Parathyroid adenoma (tissue), 2 donors: ENCODE data around the gene NTF3.

Source experiments
- H2AFZ ChIP-seq: fragments of 300-600 bp; sonication (generic); one replicate; pipeline ENCODE4 v1.7.0; 2017; ENCODE audit warnings: antibody characterized with exemption, mild to moderate bottlenecking
- H3K27ac ChIP-seq: fragments of 300-600 bp; sonication (generic); one replicate; pipeline ENCODE4 v1.7.0; 2017
- H3K27me3 ChIP-seq: fragments of 300-600 bp; sonication (generic); one replicate; pipeline ENCODE4 v1.7.0; 2017; ENCODE audit warnings: low read length; ENCODE audit not compliant: control insufficient read depth, insufficient read depth
- H3K36me3 ChIP-seq: fragments of 300-600 bp; sonication (generic); one replicate; pipeline ENCODE4 v1.7.0; 2017; ENCODE audit warnings: low read length; ENCODE audit not compliant: control insufficient read depth, insufficient read depth
- H3K4me1 ChIP-seq: fragments of 300-600 bp; sonication (generic); one replicate; pipeline ENCODE4 v1.7.0; 2017; ENCODE audit warnings: control low read depth
- H3K4me2 ChIP-seq: fragments of 300-600 bp; sonication (generic); one replicate; pipeline ENCODE4 v1.7.0; 2017; ENCODE audit warnings: low read length
- H3K4me3 ChIP-seq: fragments of 300-600 bp; sonication (generic); one replicate; pipeline ENCODE4 v1.7.0; 2017; ENCODE audit warnings: low read depth, low read length
- H3K79me2 ChIP-seq: fragments of 300-600 bp; sonication (generic); one replicate; pipeline ENCODE4 v1.7.0; 2017; ENCODE audit warnings: control low read depth
- H3K9ac ChIP-seq: fragments of 300-600 bp; sonication (generic); one replicate; pipeline ENCODE4 v1.7.0; 2017; ENCODE audit warnings: mild to moderate bottlenecking
- H3K9me3 ChIP-seq: fragments of 300-600 bp; sonication (generic); one replicate; pipeline ENCODE4 v1.7.0; 2017; ENCODE audit warnings: low read length; ENCODE audit not compliant: control insufficient read depth
- CTCF ChIP-seq: fragments of 300-600 bp; sonication (generic); IDR thresholded peaks from one replicate; pipeline ENCODE4 v1.7.0; 2017; ENCODE audit warnings: antibody characterized with exemption, mild to moderate bottlenecking
- donor health status: primary hyperparathyroidism.

NTF3 gene

GRCh38 chr12:5402009-5402935, 29.6 kb upstream of the NTF3 start:
- no peak overlapping the region for H3K27ac ChIP-seq
- H3K9me3 ChIP-seq: no peaks in the 10 kb centered on the region
- no peaks in the 10 kb centered on the region for H3K27me3 ChIP-seq
- no peak overlapping the region for H3K4me3 ChIP-seq
- no peak overlapping the region for H3K4me2 ChIP-seq
- H3K4me1 ChIP-seq: no peaks in the 10 kb centered on the region
- H3K79me2 ChIP-seq: no peaks in the 10 kb centered on the region
- H3K9ac ChIP-seq: no peak overlapping the region
- TF ChIP-seq CTCF: no peak
- no peak overlapping the region for H2AFZ ChIP-seq
- H3K36me3 ChIP-seq: no peaks in the 10 kb centered on the region

- no peaks in the 10 kb centered on the region for H3K79me2 ChIP-seq
- no peaks in the 10 kb centered on the region for H3K36me3 ChIP-seq
- H3K27ac ChIP-seq: no peak overlapping the region
- no peaks in the 10 kb centered on the region for H3K9me3 ChIP-seq
- H2AFZ ChIP-seq: no peak overlapping the region
- no peak for TF ChIP-seq CTCF
- peaks cover 3% of the 10 kb centered on the region for H3K27me3 ChIP-seq
- no peak overlapping the region for H3K4me2 ChIP-seq
- no peak overlapping the region for H3K9ac ChIP-seq
- no peaks in the 10 kb centered on the region for H3K4me1 ChIP-seq
- no peak overlapping the region for H3K4me3 ChIP-seq
These were observed 28.5 kb upstream of the NTF3 start for GRCh38 chr12:5403411-5403810.

- peaks cover 3% of the 10 kb centered on the region for H3K27me3 ChIP-seq
- TF ChIP-seq CTCF: no peak
- no peaks in the 10 kb centered on the region for H3K36me3 ChIP-seq
- no peak overlapping the region for H3K4me3 ChIP-seq
- no peaks in the 10 kb centered on the region for H3K4me1 ChIP-seq
- H3K9ac ChIP-seq: no peak overlapping the region
- no peaks in the 10 kb centered on the region for H3K79me2 ChIP-seq
- no peak overlapping the region for H3K27ac ChIP-seq
- H2AFZ ChIP-seq: no peak overlapping the region
- no peaks in the 10 kb centered on the region for H3K9me3 ChIP-seq
- no peak overlapping the region for H3K4me2 ChIP-seq
These were observed 24.7 kb upstream of the NTF3 start for GRCh38 chr12:5407034-5407856.

- no peak overlapping the region for H2AFZ ChIP-seq
- H3K36me3 ChIP-seq: no peaks in the 10 kb centered on the region
- H3K9me3 ChIP-seq: no peaks in the 10 kb centered on the region
- no peak overlapping the region for H3K4me3 ChIP-seq
- no peaks in the 10 kb centered on the region for H3K4me1 ChIP-seq
- H3K9ac ChIP-seq: no peak overlapping the region
- no peaks in the 10 kb centered on the region for H3K79me2 ChIP-seq
- H3K27ac ChIP-seq: no peak overlapping the region
- H3K4me2 ChIP-seq: no peak overlapping the region
- H3K27me3 ChIP-seq: peaks cover 3% of the 10 kb centered on the region
- no peak for TF ChIP-seq CTCF
These were observed 22.3 kb upstream of the NTF3 start for GRCh38 chr12:5409619-5410018.
